Panc1 (cell line): Measurements from ENCODE around the gene NKG7. TPM values are rescaled to one million over a fixed set of nuclear protein-coding genes. Genes with fewer than 3 reads are reported as not detected.

Experiments
- ATAC-seq: fragments of 200-7000 bp; cut with Tn5 transposase; 2 replicates; pipeline ENCODE4 v1.9.1; 2020; ENCODE audit warnings: mild to moderate bottlenecking, moderate library complexity
- BruUV-seq: library from RNA; stranded (reverse); fragments of 400-500 nt; replicated peaks from 2 replicates; lab custom pipeline; 2021; lab: Mats Ljungman, UMichigan
- CTCF ChIA-PET: fragments of 300-600 bp; sonication (Branson Sonifier 250); formaldehyde crosslinking; loops from one replicate; lab custom pipeline; 2022; ENCODE audit warnings: antibody characterized with exemption; lab: Charles Lee
- POLR2A ChIA-PET: fragments of 300-600 bp; sonication (Branson Sonifier 250); formaldehyde crosslinking; loops from one replicate; lab custom pipeline; 2022; ENCODE audit warnings: antibody characterized with exemption; lab: Charles Lee
- DNase-seq: peaks from one replicate; pipeline ENCODE4 v3.0.0-alpha.2; 2010; ENCODE audit warnings: low read depth, low spot score
- H3K27ac ChIP-seq: 2 replicates; pipeline ENCODE4 v1.5.1; 2011; ENCODE audit warnings: mild to moderate bottlenecking, low read length, inconsistent platforms
- H3K27me3 ChIP-seq: fragments of 200-500 bp; sonication (Bioruptor generic); 2 replicates; pipeline ENCODE4 v1.6.0; 2014; ENCODE audit warnings: low read length, inconsistent platforms; ENCODE audit not compliant: control insufficient read depth, insufficient read depth
- H3K36me3 ChIP-seq: fragments of 200-500 bp; sonication (Bioruptor generic); 2 replicates; pipeline ENCODE4 v1.5.1; 2014; ENCODE audit warnings: inconsistent platforms, mild to moderate bottlenecking, low read length, moderate library complexity; ENCODE audit not compliant: control insufficient read depth, insufficient read depth
- H3K4me1 ChIP-seq: 2 replicates; pipeline ENCODE4 v1.5.1; 2011; ENCODE audit warnings: inconsistent platforms, mild to moderate bottlenecking, low read length, moderate library complexity; ENCODE audit not compliant: control insufficient read depth, insufficient read depth
- H3K4me3 ChIP-seq, 2 experiments: 2 replicates each; pipeline ENCODE4 v1.5.1; 2011 to 2012; ENCODE audit warnings: low read depth in 2 of 2, low read length in 2 of 2, mild to moderate bottlenecking in 2 of 2, inconsistent platforms in 1 of 2, moderate library complexity in 1 of 2
- H3K9me3 ChIP-seq: fragments of 200-500 bp; sonication (Bioruptor generic); 2 replicates; pipeline ENCODE4 v1.5.1; 2014; ENCODE audit warnings: low read depth, mild to moderate bottlenecking, inconsistent platforms, low read length, moderate library complexity; ENCODE audit not compliant: control insufficient read depth, insufficient read depth
- CTCF ChIP-seq: fragments of 450-650 bp; IDR thresholded peaks from 2 replicates; pipeline ENCODE4 v1.5.1; 2017; ENCODE audit warnings: mild to moderate bottlenecking
- POLR2AphosphoS5 ChIP-seq: IDR thresholded peaks from 2 replicates; pipeline ENCODE4 v1.6.1; 2012; ENCODE audit warnings: mild to moderate bottlenecking, low read depth, low read length, moderate library complexity
- REST ChIP-seq, 2 experiments: IDR thresholded peaks; 2 replicates each; pipeline ENCODE4 v1.6.1; 2011 to 2012; ENCODE audit warnings: low read depth in 2 of 2, control low read depth in 1 of 2, low read length in 1 of 2, mild to moderate bottlenecking in 1 of 2, moderate library complexity in 1 of 2; ENCODE audit not compliant: insufficient read depth in 1 of 2
- SIN3A ChIP-seq: IDR thresholded peaks from 2 replicates; pipeline ENCODE4 v1.6.1; 2012; ENCODE audit warnings: low read depth, mild to moderate bottlenecking, low read length, moderate library complexity, borderline replicate concordance; ENCODE audit not compliant: insufficient read depth
- TCF7L2 ChIP-seq: IDR thresholded peaks from 2 replicates; pipeline ENCODE4 v1.6.1; 2011; ENCODE audit warnings: mild to moderate bottlenecking, low read depth, low read length, inconsistent platforms
- in situ Hi-C: cut with HindIII; loops from 2 replicates; pipeline ENCODE4 v1.10.0; 2016; ENCODE audit warnings: low sequenced_read_pairs, low pct_unique_long_range_greater_than_20kb
- intact Hi-C: fragments of 100-400 bp; cut with micrococcal nuclease; formaldehyde crosslinking; loops from one replicate; pipeline ENCODE4 v1.10.0; 2022; ENCODE audit not compliant: unreplicated experiment
- total RNA-seq: library from RNA; stranded (reverse); gene quantifications from one replicate; pipeline ENCODE4 v1.2.1, GENCODE V29; 2021; ENCODE audit not compliant: unreplicated experiment

NKG7 gene
- total RNA-seq, 1 experiment from 2014 or later = 0.23 TPM

DNA sequence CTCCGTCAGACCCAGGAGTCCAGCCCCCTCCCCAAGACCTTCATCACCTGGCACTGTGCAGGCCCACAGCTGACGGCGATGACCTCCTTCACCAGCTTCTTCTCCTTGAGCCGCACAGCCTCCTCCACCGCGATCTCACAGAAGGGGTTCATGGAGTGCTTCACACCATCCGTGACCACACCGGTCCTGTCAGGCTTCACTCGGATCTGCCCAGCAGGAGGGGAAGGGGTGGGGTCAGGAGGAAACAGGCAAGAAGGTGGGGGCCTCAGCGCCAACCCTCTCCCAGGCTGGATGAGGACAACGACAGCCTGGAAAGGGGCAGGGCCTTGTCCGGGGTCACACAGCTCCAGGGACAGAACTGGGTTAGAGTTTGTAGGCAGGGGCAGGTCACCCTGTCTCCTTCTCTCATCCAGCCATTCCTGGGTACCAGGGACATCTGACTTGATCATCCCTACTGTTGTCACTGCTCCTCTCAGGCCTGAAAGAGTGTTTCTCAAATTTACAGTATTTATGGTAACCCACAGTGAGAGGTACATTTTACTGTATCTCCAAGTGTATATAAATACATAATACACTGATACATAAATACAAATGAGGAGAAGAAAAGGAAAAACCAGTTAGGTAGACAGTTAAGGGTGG lies 18.2 kb downstream of the NKG7 start:
- no peak overlapping the region for H3K4me3 ChIP-seq
- ATAC-seq (no peak), DNase-seq (no peak)
- CTCF ChIA-PET = no interaction called here
- TF ChIP-seq REST (IDR thresholded peaks at IDR 0.05; ENCODE audit: insufficient read depth in 1 of 2, low read depth in 2 of 2, low read length in 1 of 2) (no peak), POLR2AphosphoS5 (no peak), SIN3A (no peak), TCF7L2 (no peak), CTCF (no peak)
- no TSS peak for BruUV-seq
- POLR2A ChIA-PET = no interaction called here
- H3K4me1 ChIP-seq = no peaks in the 10 kb centered on the region
- no peaks in the 10 kb centered on the region for H3K36me3 ChIP-seq
- intact Hi-C loops (no loop called here), in situ Hi-C loops (no loop called here)
- H3K27me3 ChIP-seq = no peaks in the 10 kb centered on the region
- no peak overlapping the region for H3K27ac ChIP-seq
- no peaks in the 10 kb centered on the region for H3K9me3 ChIP-seq

- POLR2A ChIA-PET = no interaction called here
- no peaks in the 10 kb centered on the region for H3K27me3 ChIP-seq
- CTCF ChIA-PET = no interaction called here
- H3K9me3 ChIP-seq = no peaks in the 10 kb centered on the region
- TF ChIP-seq REST (IDR thresholded peaks at IDR 0.05; ENCODE audit: insufficient read depth in 1 of 2, low read depth in 2 of 2, low read length in 1 of 2) (no peak), TCF7L2 (no peak)
- H3K4me1 ChIP-seq = no peaks in the 10 kb centered on the region
- no TSS peak for BruUV-seq
- ATAC-seq = no peak
- intact Hi-C loops (no loop called here), in situ Hi-C loops (no loop called here)
- H3K4me3 ChIP-seq = no peak overlapping the region
- no peak overlapping the region for H3K27ac ChIP-seq
- DNase-seq = no peak
- no peaks in the 10 kb centered on the region; the same call in 1 of the 2 replicates for H3K36me3 ChIP-seq
Measured at GRCh38 chr19:51352783-51353360, 19.6 kb downstream of the NKG7 start.
